ENCODE data around the gene CD38.

CD38 gene

DNA sequence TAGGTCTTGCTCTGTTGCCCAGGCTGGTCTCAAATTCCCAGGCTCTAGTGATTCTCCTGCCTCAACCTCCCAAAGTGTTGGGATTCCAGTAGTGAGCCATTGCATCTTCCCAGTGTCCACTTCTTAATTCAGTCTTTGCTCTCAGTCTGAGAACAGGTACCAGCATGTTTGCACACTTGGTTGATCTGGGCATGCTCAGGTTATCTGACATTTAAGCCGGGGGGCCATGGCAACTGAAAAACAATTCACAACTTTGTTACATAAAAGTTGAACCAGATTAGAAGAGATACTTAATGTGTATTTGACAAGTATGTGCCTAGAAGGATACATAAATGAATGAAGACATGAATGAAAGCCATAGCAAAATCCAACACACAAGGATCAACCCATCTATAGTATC, 121.4 kb downstream of the CD38 start:
- no peak for DNase-seq (ENCODE audit: low read depth)

DNA sequence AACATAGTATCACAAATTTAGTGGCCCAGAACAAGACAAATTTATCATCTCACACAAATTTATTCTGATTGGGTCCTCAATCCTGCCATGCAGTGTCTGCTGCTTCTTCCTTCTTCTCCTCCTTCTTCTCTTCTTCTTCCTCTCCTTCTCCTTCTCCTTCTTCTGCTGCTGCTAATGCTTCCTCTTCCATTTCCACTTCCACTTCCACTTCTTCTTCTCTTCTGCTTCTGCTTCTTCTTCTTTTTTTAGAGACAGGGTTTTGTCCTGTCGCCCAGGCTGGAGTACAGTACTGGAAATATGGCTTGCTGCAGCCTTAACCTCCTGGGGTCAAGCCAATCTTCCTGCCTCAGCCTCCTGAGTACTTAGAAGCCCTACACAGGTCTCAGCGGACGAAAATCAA, 122.9 kb downstream of the CD38 start:
- DNase-seq (ENCODE audit: low read depth), result no peak

DNA sequence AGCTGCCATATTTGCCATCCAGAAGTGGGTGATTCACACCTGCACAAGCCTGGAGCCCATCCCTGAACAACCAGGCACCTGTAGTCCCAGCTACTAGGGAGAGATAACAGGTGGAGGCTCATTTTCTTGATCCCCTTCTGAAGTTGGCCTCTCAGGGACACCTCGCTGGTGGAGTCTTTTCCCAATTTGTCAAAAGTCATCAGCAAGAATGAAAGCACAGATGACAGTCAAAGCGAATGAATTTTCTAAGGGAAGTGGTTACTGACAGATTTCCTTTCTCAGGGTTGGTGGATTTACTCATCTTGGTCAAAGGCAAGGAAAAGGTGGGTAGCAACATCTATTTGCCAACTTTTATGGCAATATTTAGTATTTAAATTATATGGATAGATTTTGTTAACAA, 123.9 kb downstream of the CD38 start:
- DNase-seq (ENCODE audit: low read depth), result no peak

DNA sequence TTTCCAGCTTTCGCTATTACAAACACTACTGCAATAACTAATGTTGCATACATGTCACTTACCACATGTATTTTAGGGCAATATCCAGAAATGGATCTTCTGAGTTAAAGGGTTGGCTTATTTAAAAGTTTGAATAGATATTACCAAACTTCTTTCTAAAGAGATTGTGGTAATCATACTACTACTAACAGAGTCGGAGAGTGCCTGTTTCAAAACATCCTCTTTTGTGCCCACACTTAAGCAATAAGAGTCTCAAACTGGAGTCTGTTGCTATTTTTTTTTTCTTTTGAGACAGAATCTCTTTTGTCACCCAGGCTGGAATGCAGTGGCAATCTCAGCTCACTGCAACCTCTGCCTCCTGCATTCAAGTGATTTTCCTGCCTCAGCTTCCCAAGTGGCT, 124.6 kb downstream of the CD38 start:
- DNase-seq (ENCODE audit: low read depth), result no peak
